Hepatocyte (in vitro differentiated cells): ENCODE data around the gene FCHSD2. TPM values are rescaled to one million over a fixed set of nuclear protein-coding genes. Genes with fewer than 3 reads are reported as not detected.

Experiments
- DNase-seq: peaks from one replicate; pipeline ENCODE4 v3.0.0-alpha.2; 2016; ENCODE audit warnings: low spot score
- H2AFZ ChIP-seq: fragments of 200-600 bp; sonication (generic); 2 replicates; pipeline ENCODE4 v1.6.0; 2016; ENCODE audit warnings: antibody characterized with exemption, mild to moderate bottlenecking
- H3K27ac ChIP-seq: fragments of 200-600 bp; sonication (generic); 2 replicates; pipeline ENCODE4 v1.5.1; 2016; ENCODE audit warnings: mild to moderate bottlenecking
- H3K27me3 ChIP-seq: fragments of 200-600 bp; sonication (generic); 2 replicates; pipeline ENCODE4 v1.6.1; 2016
- H3K36me3 ChIP-seq: fragments of 200-600 bp; sonication (generic); replicated peaks from 2 replicates; pipeline ENCODE4 v1.5.1; 2016; ENCODE audit warnings: low read depth; ENCODE audit not compliant: insufficient read depth
- H3K4me1 ChIP-seq: fragments of 200-600 bp; sonication (generic); 2 replicates; pipeline ENCODE4 v1.5.1; 2016; ENCODE audit warnings: mild to moderate bottlenecking, moderate library complexity; ENCODE audit not compliant: insufficient read depth
- H3K4me2 ChIP-seq: fragments of 200-600 bp; sonication (generic); 2 replicates; pipeline ENCODE4 v1.6.0; 2016
- H3K4me3 ChIP-seq: fragments of 200-600 bp; sonication (generic); 2 replicates; pipeline ENCODE4 v1.5.1; 2016; ENCODE audit warnings: mild to moderate bottlenecking
- H3K79me2 ChIP-seq: fragments of 200-600 bp; sonication (generic); 2 replicates; pipeline ENCODE4 v1.6.0; 2017; ENCODE audit warnings: mild to moderate bottlenecking
- H3K9me2 ChIP-seq: fragments of 200-600 bp; sonication (generic); replicated peaks from 2 replicates; pipeline ENCODE4 v1.6.0; 2017; ENCODE audit warnings: mild to moderate bottlenecking; ENCODE audit not compliant: insufficient read depth
- H3K9me3 ChIP-seq: fragments of 200-600 bp; sonication (generic); 2 replicates; pipeline ENCODE4 v1.5.1; 2016; ENCODE audit warnings: low read depth, mild to moderate bottlenecking
- H4K20me1 ChIP-seq: fragments of 200-600 bp; sonication (generic); 2 replicates; pipeline ENCODE4 v1.6.0; 2016; ENCODE audit warnings: mild to moderate bottlenecking; ENCODE audit not compliant: insufficient read depth, poor library complexity, severe bottlenecking
- CTCF ChIP-seq: fragments of 200-600 bp; sonication (generic); IDR thresholded peaks from 2 replicates; pipeline ENCODE4 v1.5.1; 2016; ENCODE audit warnings: antibody characterized with exemption, mild to moderate bottlenecking; ENCODE audit not compliant: poor library complexity
- EZH2 ChIP-seq: fragments of 200-600 bp; sonication (generic); IDR thresholded peaks from 2 replicates; pipeline ENCODE4 v1.6.1; 2016; ENCODE audit warnings: antibody characterized with exemption, mild to moderate bottlenecking, borderline replicate concordance
- EZH2phosphoT487 ChIP-seq: fragments of 200-600 bp; sonication (generic); IDR thresholded peaks from one replicate; pipeline ENCODE4 v1.6.1; 2018; ENCODE audit warnings: antibody characterized with exemption, mild to moderate bottlenecking, low read depth, moderate library complexity; ENCODE audit not compliant: unreplicated experiment, severe bottlenecking
- WGBS: methylation state at CpG from one replicate; pipeline ENCODE4 v1.1.6; 2016; ENCODE audit warnings: low lambda C conversion rate; ENCODE audit errors: missing lambda C conversion rate; 5-methylcytosine and 5-hydroxymethylcytosine counted together
- polyA plus RNA-seq: library from polyadenylated mRNA; unstranded; fragments of >200 nt; fragmentation: Nextera tagmentation; extraction: Ambion mirVana; gene quantifications from 2 replicates; pipeline ENCODE4 v1.2.1, GENCODE V29; 2016
- total RNA-seq: library from RNA; depleted of rRNA; stranded (reverse); fragments of >200 nt; gene quantifications from 2 replicates; pipeline ENCODE4 v1.2.3, GENCODE V29; 2014

The FCHSD2 gene
- total and polyA plus RNA-seq, 2 experiments from 2014 or later: 9.1 to 13.1 TPM

GRCh38 chr11:72904016-72904415, 238.1 kb downstream of the FCHSD2 start:
- no peaks in the 10 kb centered on the region for H3K79me2 ChIP-seq
- TF ChIP-seq CTCF (no peak), EZH2 (no peak), EZH2phosphoT487 (no peak)
- H3K36me3 ChIP-seq: no peaks in the 10 kb centered on the region
- no peaks in the 10 kb centered on the region for H4K20me1 ChIP-seq
- H3K27me3 ChIP-seq: no peaks in the 10 kb centered on the region
- H3K9me2 ChIP-seq: no peaks in the 10 kb centered on the region
- H3K4me2 ChIP-seq: no peak overlapping the region
- H3K9me3 ChIP-seq: peaks cover 6% of the 10 kb centered on the region
- no peak for DNase-seq
- no peak overlapping the region for H3K4me3 ChIP-seq
- no peak overlapping the region for H2AFZ ChIP-seq
- H3K27ac ChIP-seq: no peak overlapping the region
- 80% methylated on average over 4 of the region's 4 CpGs for WGBS
- no peaks in the 10 kb centered on the region for H3K4me1 ChIP-seq

GRCh38 chr11:72901374-72901773, 240.7 kb downstream of the FCHSD2 start:
- H3K27me3 ChIP-seq: no peaks in the 10 kb centered on the region
- no peaks in the 10 kb centered on the region for H3K9me2 ChIP-seq
- no peak overlapping the region for H3K4me2 ChIP-seq
- no peaks in the 10 kb centered on the region for H4K20me1 ChIP-seq
- H3K4me3 ChIP-seq: no peak overlapping the region
- no peaks in the 10 kb centered on the region for H3K4me1 ChIP-seq
- TF ChIP-seq EZH2phosphoT487 (no peak), CTCF (no peak), EZH2 (no peak)
- no peaks in the 10 kb centered on the region for H3K9me3 ChIP-seq
- H3K36me3 ChIP-seq: peaks cover under 1% of the 10 kb centered on the region
- H3K27ac ChIP-seq: no peak overlapping the region
- no peak for DNase-seq
- no peak overlapping the region for H2AFZ ChIP-seq
- H3K79me2 ChIP-seq: no peaks in the 10 kb centered on the region

GRCh38 chr11:72900013-72900412, 242.1 kb downstream of the FCHSD2 start:
- Histone ChIP-seq H2AFZ (no peak overlapping the region), H3K4me1 (no peaks in the 10 kb centered on the region), H4K20me1 (no peaks in the 10 kb centered on the region), H3K27ac (no peak overlapping the region), H3K4me3 (no peak overlapping the region), H3K4me2 (no peak overlapping the region), H3K9me3 (no peaks in the 10 kb centered on the region), H3K36me3 (peaks cover 2% of the 10 kb centered on the region), H3K79me2 (no peaks in the 10 kb centered on the region), H3K27me3 (no peaks in the 10 kb centered on the region), H3K9me2 (no peaks in the 10 kb centered on the region)
- no peak for DNase-seq
- WGBS: 83% methylated on average over 2 of the region's 2 CpGs
- TF ChIP-seq CTCF (no peak), EZH2phosphoT487 (no peak), EZH2 (no peak)

- WGBS: 98% methylated on average over 2 of the region's 2 CpGs
- no peaks in the 10 kb centered on the region for H3K27me3 ChIP-seq
- no peak overlapping the region for H3K4me2 ChIP-seq
- no peak for TF ChIP-seq CTCF
- no peak for TF ChIP-seq EZH2phosphoT487
- no peak for TF ChIP-seq EZH2
- no peak overlapping the region for H3K27ac ChIP-seq
- no peaks in the 10 kb centered on the region for H3K4me1 ChIP-seq
- H4K20me1 ChIP-seq: no peaks in the 10 kb centered on the region
- peaks cover 2% of the 10 kb centered on the region for H3K36me3 ChIP-seq
- no peak for DNase-seq
- H3K9me2 ChIP-seq: no peaks in the 10 kb centered on the region
- H3K9me3 ChIP-seq: no peaks in the 10 kb centered on the region
- no peaks in the 10 kb centered on the region for H3K79me2 ChIP-seq
- no peak overlapping the region for H3K4me3 ChIP-seq
- H2AFZ ChIP-seq: no peak overlapping the region
These were observed 242.9 kb downstream of the FCHSD2 start for GRCh38 chr11:72899238-72899637.
